Femur (tissue), 1 donor: Measurements from ENCODE around the gene SAA2.
"Not testable (repeated sequence)": the region's sequence is repeated elsewhere in the genome, so short reads cannot be mapped to it uniquely, and the experiment has no call there.

Experiments
- DNase-seq: peaks from one replicate; pipeline ENCODE4 v3.0.0-alpha.2; 2017

The SAA2 gene

DNA sequence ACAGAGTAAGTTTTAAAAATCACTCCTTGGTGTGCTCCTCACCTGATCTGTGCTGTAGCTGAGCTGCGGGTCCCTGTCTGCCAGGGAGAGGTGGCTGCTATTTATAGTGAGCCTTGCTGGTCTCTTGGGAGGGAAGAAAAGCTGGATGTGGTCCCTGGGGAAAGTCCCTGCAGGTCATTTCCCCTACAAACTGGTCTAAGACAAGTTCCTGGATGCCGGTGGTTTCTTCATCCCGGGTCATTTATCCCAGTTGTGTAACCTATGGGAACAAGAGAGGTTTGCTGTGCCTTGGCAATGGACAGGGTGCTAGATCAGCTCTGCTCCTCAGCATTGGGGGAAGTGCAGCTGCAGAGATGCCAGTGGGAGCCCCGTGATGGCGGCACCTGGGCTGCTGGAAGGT lies at the start of gene SAA2:
SAA2 (minus strand) TSS at position 108 of the 400 bp plus-strand sequence. CDS start 657 bp downstream, outside the sequence.
- no peak for DNase-seq

DNA sequence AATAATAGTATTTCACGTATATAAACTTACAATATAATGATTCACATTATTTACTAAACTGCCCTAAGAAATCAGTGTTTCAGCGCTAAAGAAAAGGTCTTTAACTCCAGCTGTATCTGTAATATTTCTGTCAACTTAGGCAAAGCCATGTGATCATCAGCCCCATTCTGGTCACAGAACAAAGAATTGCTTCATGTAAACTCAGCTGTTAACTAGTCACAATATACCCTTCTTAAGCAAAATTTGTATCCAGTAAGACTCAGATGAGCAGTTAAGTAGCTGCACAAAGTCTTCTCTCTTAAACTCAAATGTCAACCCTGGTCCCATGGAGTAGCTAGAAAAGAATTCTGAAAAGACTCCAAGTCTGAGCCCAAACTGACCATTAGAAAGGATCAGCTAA lies 46.8 kb upstream of the SAA2 start:
- DNase-seq = no peak

DNA sequence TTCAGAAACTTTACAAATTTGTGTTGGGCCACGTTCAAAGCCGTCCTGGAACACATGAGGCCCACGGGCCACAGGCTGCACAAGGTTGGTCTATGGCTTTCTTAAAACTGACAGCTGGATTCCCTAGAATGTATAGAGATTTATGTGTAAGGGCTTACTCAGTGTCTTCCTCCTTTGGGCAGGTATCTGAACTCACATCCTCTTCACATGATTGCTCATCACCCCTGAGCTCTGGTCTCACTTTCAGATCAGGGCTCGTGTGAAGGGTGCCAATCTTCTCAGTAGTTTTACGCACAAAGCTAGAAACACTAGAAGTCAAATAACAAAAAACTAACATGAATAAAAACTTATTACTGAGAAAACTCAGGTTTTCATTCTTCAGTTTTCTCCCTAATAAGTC lies 46.4 kb upstream of the SAA2 start:
- no peak for DNase-seq

DNA sequence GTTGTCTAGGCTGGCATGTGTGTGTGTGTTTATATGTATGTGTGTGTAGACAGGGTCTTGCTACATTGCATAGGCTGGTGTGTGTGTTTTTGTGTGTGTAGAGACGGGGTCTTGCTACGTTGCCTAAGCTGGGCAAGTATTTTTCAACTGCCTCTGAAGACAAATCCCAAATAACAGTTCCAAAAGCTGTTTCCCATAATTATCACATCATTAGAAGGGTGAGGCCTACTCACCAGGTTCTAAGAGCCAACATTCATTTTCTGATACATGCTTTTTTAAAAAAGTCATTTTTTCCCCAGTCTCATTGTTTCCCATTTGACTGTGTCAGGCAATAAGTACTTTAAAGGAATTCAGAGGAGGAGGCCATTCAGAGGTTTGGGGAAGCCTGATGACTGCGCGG lies 40.4 kb upstream of the SAA2 start:
- DNase-seq = no peak

DNA sequence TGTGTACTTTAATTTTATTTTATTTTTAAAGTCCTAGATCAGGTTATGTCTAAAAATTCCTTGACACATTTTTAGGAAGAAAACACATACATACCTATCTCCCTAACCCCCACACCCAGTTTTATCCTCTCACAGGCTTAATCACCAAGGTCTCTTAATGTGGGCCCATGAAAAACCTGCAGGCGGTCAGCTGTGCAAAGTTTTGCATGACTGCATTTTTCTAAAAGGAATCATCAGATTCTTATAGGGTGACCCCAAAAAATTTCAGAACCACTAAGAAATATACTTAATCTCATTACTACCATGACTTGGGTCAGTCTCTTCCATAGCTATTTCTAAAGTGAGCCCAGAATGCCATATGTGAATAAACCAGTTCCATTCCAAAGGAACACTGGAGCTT lies 37.4 kb upstream of the SAA2 start:
- no peak for DNase-seq

DNA sequence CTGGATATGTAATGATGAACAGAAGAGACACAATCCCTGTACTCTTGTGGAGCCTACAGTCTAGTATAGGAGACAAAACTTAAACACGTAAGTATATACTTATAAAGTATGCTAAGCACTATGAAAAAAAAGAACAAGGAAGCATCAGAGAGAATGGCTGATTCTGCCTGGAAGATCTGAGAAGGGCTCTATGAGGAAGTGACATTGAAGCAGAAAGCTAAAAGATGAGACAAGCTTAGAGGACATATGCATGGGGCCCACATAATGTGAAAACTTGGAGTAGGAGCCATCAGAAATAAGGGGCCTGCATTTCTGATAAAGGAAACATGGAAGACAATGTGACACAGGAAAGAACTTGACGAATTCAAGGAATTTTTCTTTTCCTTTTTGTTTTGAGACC lies 34.2 kb upstream of the SAA2 start:
- no peak for DNase-seq

DNA sequence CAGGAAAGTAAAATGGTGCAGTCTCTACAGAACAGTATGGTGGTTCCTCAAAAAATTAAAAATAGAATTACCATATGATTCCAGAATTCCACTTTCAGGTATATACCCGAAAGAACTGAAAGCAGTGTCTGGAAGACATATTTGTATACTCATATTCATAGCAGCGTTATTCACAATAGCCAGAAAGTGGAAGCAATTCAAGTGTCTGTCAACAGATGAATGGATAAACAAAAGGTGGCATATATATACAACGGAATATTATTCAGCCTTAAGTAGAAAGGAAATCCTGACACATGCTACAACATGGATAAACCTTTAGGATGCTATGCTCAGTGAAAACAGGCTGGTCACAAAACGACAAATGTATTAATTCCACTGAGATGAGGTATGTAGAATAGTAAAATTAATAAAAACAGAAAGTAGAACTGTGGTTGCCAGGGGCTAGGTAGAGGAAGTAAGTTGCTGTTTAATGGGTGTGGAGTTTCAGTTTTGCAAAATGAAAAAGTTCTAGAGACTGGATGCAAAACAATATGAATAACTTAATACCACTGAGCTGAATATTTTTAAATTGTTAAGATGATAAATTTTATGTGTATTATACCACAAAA lies 32.1 kb upstream of the SAA2 start:
- no peak for DNase-seq

DNA sequence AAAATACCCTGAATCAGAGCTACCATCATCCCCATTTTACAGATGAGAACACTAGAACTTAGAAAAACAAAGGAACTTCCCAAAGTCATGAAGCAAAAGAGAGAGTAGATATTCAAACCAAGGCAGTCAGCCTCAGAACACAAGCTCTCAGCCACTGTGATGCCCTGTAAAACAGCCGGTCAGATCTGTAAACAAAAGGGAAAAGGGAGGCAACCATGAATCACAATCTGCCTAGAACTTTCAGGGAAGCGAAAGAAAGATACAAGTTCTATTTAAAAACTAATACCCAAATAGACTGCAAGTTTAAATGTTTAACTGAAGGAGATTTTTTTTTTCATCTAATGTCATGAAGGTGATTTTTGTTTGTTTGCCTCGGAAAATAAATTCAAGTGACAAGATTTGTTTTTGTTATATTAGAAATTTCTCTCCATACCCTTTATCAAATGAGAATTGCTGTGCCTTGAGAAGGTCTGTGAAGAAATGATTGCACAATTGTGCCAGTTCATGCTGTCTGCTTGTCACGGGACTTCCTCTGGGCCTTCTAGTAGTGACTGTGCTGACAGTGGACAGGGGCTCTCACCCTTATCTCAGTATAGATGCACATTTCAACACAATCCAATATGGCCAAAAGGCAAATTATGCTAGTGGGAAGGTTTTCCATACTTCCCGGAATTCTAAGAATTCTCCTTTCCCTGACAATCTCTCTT lies 29.2 kb upstream of the SAA2 start:
- no peak for DNase-seq

DNA sequence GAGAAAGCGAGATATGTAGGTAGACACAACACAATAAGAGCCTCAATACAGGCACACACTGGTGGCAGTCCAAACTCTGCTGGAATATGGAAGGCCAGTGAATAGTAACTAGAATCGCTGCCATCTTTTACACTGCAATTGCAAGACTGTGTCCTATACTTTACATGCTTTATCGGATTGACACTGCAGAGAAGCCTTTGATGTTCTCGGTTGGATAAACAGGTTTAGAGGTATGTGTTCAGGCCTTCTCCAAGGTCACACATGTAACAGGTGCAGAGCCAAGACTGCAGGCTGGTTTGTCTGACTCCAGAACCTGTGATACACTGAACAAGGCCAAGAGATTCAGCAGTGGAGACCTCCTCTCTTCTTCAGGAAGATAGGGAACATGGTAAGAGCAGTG lies 22.7 kb upstream of the SAA2 start:
- no peak for DNase-seq

DNA sequence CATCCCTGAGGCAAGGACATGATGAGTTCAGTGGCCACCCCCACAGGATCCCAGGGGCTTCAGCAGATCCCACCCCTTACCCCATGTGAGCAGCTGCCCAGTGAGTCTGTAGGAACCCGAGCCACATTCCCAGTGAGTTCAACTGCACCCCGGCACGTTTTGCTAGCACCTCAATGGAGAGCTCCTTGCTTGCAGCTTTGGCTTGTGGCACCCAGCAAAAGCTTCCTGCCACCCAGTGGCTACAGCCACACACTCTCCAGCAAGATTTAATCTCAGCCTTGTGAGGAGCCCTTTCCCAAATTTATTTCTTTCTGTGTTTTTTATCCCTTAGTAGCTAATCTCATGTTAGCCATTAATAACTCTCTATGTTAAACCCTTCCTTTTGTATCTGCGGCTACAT lies 21.6 kb upstream of the SAA2 start:
- no peak for DNase-seq

DNA sequence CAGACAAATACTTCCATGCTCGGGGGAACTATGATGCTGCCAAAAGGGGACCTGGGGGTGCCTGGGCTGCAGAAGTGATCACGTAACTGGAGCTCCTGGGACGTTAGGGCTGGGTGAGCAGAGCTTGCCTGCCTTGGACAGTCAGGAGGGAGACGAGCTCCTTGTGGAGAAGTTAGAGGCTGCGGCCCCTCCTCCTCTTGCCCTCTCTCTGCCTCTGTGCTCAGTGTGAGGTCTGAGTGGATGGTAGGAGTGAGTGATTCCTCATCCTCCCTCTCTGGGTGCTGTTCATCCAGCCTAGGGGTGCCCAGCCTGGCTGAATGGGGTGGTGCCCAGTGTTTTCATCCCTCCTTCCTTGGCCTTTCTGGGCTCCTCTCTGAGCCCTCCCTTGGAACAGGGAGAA lies 20.8 kb upstream of the SAA2 start:
- DNase-seq = not testable (repeated sequence)

DNA sequence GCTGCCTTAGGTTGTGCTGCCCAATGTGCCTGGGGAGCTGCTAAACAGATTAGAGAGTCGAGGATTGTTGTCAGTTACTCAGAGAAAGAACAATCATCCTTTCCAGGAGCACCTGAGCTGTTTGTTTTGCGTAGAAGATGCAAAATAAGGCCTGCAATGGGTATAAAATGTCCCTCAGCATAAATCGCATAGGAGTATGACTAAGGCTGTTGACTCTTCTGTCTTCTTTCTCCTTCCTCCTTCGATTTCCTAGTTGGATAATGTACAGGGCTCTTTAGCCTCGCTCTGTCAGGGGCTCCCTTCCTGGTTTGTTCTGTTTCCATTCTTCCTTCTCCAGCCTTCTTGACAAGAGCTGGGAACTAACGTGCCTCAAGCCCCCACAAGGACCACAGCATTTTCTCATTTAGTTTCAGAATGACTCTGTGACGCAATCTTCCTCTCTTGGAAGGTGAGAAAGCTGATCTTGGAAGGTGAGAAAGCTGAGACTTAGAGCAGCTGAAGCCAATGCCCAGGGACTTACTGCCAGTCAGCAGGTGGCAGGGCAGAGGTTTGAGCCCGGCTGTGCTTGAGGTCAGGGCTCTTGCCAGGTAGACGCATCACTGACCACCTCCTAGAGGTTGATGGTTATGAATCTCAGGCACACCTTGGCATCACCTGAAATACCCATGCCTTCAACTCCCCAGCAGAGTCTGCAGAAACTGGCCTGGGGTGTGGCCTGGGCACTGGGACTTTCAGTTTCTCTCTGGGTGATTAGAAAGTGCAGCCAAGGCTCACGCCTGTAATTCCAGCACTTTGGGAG lies 19.1 kb upstream of the SAA2 start:
- DNase-seq = not testable (repeated sequence)

DNA sequence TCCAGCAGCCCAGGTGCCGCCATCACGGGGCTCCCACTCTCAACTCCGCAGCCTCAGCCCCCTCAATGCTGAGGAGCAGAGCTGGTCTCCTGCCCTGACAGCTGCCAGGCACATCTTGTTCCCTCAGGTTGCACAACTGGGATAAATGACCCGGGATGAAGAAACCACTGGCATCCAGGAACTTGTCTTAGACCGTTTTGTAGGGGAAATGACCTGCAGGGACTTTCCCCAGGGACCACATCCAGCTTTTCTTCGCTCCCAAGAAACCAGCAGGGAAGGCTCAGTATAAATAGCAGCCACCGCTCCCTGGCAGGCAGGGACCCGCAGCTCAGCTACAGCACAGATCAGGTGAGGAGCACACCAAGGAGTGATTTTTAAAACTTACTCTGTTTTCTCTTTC lies 17.5 kb upstream of the SAA2 start, which contains the start of gene SAA1:
SAA1 (plus strand) TSS at position 316 of the 400 bp plus-strand sequence. CDS start 624 bp downstream, outside the sequence.
- DNase-seq = no peak

DNA sequence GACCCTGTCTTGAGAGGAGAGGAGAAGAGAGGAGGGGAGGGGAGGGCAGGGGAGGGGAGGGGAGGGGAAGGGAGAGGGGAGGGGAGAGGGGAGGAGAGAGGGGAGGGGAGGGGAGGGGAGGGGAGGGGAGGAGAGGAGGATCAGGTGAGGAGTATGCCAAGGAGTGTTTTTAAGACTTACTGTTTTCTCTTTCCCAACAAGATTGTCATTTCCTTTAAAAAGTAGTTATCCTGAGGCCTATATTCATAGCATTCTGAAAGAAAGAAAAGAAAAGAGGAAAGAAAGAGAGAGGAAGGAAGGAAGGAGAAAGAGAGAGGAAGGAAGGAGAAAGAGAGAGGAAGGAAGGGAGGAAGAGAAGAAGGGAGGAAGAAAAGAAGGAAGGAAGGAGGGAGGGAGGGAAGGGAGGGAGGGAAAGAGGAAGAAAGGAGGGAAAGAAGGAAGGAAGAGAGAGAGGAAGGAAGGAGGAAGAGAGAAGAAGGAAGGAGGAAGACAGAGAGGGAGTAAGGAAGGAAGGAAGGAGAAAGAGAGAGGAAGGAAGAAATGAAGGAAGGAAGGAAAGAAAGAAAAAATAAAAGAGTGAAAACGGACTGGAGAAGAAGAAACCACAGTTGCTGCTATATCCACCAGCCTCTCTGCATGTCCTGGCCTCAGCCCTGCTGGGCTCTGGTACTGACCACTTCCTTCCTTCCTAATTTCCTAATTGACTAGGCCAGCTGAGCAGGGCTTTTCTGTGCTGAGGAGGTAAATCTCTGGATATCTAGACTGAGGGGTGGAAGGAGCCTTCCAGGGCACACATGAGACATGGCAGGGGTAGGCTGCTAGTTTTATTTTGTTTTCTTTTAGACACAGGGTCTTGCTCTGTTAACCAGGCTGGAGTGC lies 16.4 kb upstream of the SAA2 start:
- no peak for DNase-seq

DNA sequence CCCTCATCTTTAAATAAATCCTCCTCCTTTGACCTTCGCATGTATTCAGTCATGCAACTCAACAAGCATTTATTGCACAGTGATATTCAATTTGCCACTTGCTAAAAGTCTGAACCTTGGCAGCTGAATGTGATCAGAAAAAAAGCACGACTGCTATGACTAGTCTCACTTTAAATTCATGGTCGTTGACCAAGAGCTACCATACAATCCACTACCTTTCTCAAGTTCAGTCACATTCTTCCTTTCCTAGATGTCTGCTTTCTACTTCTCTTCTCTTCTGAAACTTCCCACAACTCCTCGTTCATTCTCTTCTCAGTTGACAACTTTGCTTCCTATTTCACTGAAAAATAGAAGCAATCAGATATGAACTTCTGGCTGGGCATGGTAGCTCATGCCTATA lies 15.6 kb upstream of the SAA2 start:
- no peak for DNase-seq

DNA sequence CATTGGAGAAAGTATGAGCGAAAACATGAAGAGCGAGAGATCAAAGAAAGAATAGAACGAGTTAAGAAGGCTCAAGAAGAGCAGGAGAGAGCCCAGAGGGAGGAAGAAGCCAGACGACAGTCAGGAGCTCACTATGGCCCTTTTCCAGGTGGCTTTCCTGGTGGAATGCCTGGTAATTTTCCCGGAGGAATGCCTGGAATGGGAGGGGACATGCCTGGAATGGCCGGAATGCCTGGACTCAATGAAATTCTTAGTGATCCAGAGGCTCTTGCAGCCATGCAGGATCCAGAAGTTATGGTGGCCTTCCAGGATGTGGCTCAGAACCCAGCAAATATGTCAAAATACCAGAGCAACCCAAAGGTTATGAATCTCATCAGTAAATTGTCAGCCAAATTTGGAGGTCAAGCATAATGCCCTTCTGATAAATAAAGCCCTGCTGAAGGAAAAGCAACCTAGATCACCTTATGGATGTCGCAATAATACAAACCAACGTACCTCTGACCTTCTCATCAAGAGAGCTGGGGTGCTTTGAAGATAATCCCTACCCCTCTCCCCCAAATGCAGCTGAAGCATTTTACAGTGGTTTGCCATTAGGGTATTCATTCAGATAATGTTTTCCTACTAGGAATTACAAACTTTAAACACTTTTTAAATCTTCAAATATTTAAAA lies 14.3 kb upstream of the SAA2 start:
- DNase-seq = not testable (repeated sequence)

DNA sequence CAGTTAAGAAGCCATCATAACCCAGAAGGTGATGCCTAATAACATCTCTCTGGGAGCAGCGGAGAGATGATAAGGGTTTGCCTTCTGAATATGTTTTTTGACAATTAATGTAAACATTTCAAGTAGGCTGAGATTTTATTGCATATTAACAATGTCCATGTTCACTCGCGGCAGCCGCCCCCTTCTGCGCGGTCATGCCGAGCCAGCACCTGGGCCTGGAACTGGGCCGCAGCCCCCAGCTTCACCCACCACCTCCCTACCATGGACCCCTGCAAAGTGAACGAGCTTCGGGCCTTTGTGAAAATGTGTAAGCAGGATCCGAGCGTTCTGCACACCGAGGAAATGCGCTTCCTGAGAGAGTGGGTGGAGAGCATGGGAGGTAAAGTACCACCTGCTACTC lies 13.3 kb upstream of the SAA2 start:
- no peak for DNase-seq

DNA sequence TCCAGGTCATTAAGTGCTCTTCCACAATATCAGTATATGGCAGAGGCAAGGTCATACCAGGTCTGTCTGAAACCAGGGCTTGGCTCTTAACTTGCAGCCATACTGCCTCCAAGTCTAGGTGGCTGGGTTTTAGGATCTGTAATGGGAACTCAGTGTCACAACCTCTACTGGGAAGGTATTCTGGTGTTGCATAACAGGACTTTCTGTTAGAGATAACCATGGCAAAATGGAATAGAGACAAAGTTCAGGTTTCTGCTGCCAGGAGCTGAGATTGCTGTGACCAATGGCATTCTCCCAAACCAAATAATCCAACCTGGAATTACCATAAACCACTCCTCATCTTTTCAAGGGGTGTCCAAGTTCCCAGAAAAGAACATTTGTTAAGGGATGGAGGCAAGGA lies 10.8 kb upstream of the SAA2 start:
- DNase-seq = no peak

DNA sequence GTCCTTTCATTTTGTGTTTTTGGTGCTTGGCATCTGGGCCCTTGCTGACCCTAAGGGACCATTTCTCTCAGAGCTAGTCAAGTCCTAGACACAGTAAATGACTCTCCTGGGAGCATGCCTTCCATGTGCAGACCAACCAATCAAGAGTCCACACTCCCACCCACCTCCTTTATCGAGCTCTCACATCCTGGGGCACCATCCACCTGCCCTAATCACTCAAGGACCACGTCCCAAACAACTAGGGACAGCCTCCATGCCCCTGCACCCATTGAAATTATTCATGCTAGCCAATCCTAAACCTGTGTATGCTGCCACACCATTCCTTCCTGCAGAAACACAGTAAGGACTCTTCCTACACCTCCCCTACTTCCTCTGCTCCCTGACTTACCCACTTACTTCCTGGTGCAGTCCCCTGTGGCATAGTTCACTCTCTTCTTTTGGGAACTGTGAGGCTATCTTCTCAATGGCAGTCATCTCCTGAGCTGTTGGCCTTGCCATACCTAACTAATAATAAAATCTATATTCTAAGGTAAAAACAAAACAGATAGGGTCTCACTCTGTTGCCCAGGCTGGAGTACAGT lies 6.4 kb upstream of the SAA2 start:
- DNase-seq = no peak

DNA sequence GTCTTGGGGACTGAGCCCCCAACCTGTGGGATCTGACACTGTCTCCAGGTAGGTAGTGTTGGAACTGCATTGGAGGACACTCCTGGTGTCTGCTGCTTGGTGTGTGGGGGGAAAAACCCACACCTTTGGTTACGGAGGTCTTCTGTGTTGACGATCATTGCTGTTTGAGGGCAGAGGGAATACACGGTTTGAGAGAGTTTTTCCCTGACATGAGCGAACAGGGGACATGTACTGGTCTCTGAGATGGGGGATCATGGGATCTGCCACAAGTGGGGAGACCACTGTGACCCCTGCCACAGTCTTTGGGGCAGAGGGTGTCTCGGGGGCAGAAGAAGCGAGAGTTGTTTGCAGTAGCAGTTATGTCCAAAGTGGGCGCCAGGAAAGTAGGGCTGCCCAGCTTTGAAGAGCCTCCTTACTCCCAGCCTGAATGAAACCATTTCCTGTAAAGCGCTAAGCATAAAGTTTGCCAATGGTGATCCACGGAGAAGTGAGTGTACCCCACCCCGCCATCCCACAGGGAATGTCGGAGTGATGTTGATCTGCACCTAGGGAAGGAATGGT lies 5.4 kb upstream of the SAA2 start:
- no peak for DNase-seq

DNA sequence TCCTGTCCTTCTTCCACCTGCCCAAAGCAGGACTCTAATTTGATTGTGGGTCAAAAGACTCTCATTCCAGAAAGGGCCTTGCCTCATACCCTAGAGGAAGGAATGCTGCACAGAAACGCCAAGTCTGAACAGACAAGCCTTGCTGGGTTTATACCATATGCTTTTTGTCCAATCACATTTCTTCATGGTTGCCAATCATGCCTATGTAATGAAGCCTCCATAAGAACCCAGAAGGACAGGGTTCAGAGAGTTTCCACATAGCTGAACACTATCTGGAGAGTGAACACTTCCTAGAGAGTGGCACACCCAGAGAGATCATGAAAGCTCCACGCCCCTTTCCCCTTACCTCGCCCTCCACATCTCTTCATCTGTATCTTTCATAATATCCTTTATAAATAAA lies 4.8 kb upstream of the SAA2 start:
- DNase-seq = no peak

DNA sequence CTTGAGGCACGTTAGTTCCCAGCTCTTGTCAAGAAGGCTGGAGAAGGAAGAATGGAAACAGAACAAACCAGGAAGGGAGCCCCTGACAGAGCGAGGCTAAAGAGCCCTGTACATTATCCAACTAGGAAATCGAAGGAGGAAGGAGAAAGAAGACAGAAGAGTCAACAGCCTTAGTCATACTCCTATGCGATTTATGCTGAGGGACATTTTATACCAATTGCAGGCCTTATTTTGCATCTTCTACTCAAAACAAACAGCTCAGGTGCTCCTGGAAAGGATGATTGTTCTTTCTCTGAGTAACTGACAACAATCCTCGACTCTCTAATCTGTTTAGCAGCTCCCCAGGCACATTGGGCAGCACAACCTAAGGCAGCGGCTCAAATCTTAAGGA lies 1.3 kb downstream of the SAA2 start:
- DNase-seq = not testable (repeated sequence)
